C4-2B (cell line): ENCODE measurements around the gene HEXIM2.

Source experiments
- H3K27ac ChIP-seq: fragments of 450-650 bp; 2 replicates; pipeline ENCODE4 v1.5.1; 2017
- CTCF ChIP-seq: fragments of 450-650 bp; conservative IDR thresholded peaks from 2 replicates; pipeline ENCODE4 v1.5.1; 2017; ENCODE audit warnings: mild to moderate bottlenecking
- ZFX ChIP-seq: fragments of 450-650 bp; IDR thresholded peaks from 2 replicates; pipeline ENCODE4 v1.6.1; 2017

Gene HEXIM2

GRCh38 chr17:45155483-45155882 is 6.2 kb upstream of the HEXIM2 start:
- H3K27ac ChIP-seq, result 0 out of 2 replicates have a peak overlapping the region, but pooled peaks have one; percentile 3
- TF ChIP-seq ZFX (no peak), CTCF (no peak)

GRCh38 chr17:45156242-45156641 is 5.4 kb upstream of the HEXIM2 start:
- no peak for TF ChIP-seq ZFX
- H3K27ac ChIP-seq, result no peak overlapping the region

- TF ChIP-seq CTCF (no peak), ZFX (peak; percentile 85)
These were observed 1.0 kb upstream of the HEXIM2 start for GRCh38 chr17:45160447-45161287.

GRCh38 chr17:45162025-45162687 is 481 bp downstream of the HEXIM2 start:
- H3K27ac ChIP-seq, result peak overlapping the region; percentile 100
- TF ChIP-seq ZFX (no peak), CTCF (no peak)

More at GRCh38 chr17:45160447-45161287, 1.0 kb upstream of the HEXIM2 start:
- peak overlapping the region; percentile 100 for H3K27ac ChIP-seq

- TF ChIP-seq ZFX, result no peak
- no peak for TF ChIP-seq CTCF
- H3K27ac ChIP-seq, result no peak overlapping the region
These were observed 3.1 kb downstream of the HEXIM2 start for GRCh38 chr17:45164734-45165269.

GRCh38 chr17:45168991-45169752 is 7.5 kb downstream of the HEXIM2 start:
- H3K27ac ChIP-seq, result no peak overlapping the region
- TF ChIP-seq CTCF (no peak), ZFX (no peak)

GRCh38 chr17:45170280-45170930 is 8.7 kb downstream of the HEXIM2 start:
- TF ChIP-seq ZFX (no peak), CTCF (no peak)
- H3K27ac ChIP-seq, result no peak overlapping the region
